ENCODE measurements around the gene NAB2.

Gene NAB2

GRCh38 chr12:57095440-57095839 is 6.5 kb downstream of the NAB2 start:
- no peak for DNase-seq

- DNase-seq = no peak
These were observed 7.2 kb downstream of the NAB2 start for GRCh38 chr12:57096099-57096572.

GRCh38 chr12:57096748-57097553 is 8.0 kb downstream of the NAB2 start:
- no peak for DNase-seq

- DNase-seq = no peak
These were observed 8.6 kb downstream of the NAB2 start for GRCh38 chr12:57097554-57097835.

- DNase-seq = no peak
These were observed 9.6 kb downstream of the NAB2 start for GRCh38 chr12:57098546-57098945.

GRCh38 chr12:57099047-57099714 is 10.3 kb downstream of the NAB2 start:
- no peak for DNase-seq

- no peak for DNase-seq
These were observed 10.9 kb downstream of the NAB2 start for GRCh38 chr12:57099766-57100165.

- DNase-seq = no peak
These were observed 13.2 kb downstream of the NAB2 start for GRCh38 chr12:57101892-57102695.

- DNase-seq = no peak
These were observed 14.9 kb downstream of the NAB2 start for GRCh38 chr12:57103856-57104255.

GRCh38 chr12:57104292-57104910 is 15.5 kb downstream of the NAB2 start:
- DNase-seq = no peak

GRCh38 chr12:57105011-57105753 is 16.3 kb downstream of the NAB2 start:
- DNase-seq = no peak

- DNase-seq = no peak
These were observed 17.3 kb downstream of the NAB2 start for GRCh38 chr12:57106021-57106708.

GRCh38 chr12:57107456-57108155 is 18.7 kb downstream of the NAB2 start:
- no peak for DNase-seq

- DNase-seq = no peak
These were observed 20.5 kb downstream of the NAB2 start for GRCh38 chr12:57109207-57110103.

GRCh38 chr12:57110104-57111030 is 21.5 kb downstream of the NAB2 start:
- DNase-seq = no peak

GRCh38 chr12:57111031-57111734 is 22.3 kb downstream of the NAB2 start, which contains the start of gene STAT6:
TSS of gene STAT6 (minus strand) at chr12:57111362. CDS start at chr12:57108278, 3,084 bp downstream.
- DNase-seq = no peak

GRCh38 chr12:57112492-57113294 is 23.8 kb downstream of the NAB2 start:
- no peak for DNase-seq
